HG02588 (cell line): Measurements from ENCODE around the gene B9D1.

Source experiments
- ATAC-seq: cut with Tn5 transposase; IDR thresholded peaks from one replicate; pipeline ENCODE4 v1.9.1; 2021; ENCODE audit warnings: mild to moderate bottlenecking, moderate library complexity; ENCODE audit not compliant: unreplicated experiment

The B9D1 gene

GRCh38 chr17:19377602-19378415 lies 15.3 kb upstream of the B9D1 start:
- ATAC-seq, result peak; percentile 91

DNA sequence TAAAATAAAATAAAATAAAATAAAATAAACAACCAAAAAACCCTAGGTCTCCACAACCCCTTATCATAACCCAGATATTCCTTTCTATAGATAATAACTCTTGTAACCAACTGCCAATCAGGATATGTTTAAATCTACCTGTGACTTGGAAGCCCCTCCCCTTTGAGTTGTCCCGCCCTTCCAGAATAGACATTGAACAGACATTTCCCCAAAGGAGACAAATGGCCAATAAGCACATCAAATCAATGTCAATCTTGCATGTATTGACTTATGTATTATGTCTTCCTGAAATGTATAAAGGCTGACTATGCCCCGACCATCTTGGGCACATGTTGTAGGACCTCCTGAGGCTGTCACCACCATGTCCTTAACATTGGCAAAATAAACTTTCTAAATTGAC lies 14.3 kb upstream of the B9D1 start:
- ATAC-seq, result no peak

DNA sequence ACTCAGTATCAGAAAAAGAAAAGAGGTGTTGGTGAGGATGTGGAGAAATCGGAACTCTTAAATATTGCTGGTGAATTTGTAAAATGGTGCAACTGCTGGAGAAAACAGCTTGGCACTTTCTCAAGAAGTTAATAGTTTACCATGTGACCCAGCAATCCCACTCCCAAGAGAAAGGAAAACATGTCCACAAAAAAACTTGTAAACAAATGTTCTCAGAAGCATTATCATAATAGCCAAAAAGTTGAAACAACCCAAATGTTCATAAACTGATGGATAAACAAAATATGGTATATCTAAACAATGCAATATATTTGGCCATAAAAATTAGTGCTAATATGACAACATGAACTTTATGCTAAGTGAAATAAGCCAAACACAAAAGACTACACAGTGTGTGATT lies 13.2 kb upstream of the B9D1 start:
- ATAC-seq, result no peak

- ATAC-seq, result no peak
Measured at GRCh38 chr17:19374136-19374535, 11.6 kb upstream of the B9D1 start.

GRCh38 chr17:19372866-19373504 lies 10.5 kb upstream of the B9D1 start:
- ATAC-seq, result no peak

DNA sequence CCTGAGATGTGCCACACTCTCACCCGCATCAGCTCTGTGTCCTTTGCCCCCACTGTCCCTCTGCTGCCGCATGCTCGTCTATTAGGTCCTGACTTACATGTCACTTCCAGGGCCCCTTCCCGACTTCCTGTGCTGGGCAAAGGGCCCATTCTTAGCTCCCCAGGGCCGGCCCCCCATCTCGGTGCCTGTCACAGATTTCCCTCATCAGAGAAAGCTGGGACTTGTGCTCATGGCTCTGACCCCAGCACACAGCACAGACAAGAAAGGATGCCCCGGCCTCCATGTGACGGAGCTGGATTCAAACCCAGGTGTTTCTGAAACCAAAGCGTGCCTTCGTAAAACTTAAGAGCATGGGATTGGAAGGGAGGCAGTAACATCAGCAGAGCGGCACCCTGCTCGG lies 9.9 kb upstream of the B9D1 start:
- no peak for ATAC-seq

DNA sequence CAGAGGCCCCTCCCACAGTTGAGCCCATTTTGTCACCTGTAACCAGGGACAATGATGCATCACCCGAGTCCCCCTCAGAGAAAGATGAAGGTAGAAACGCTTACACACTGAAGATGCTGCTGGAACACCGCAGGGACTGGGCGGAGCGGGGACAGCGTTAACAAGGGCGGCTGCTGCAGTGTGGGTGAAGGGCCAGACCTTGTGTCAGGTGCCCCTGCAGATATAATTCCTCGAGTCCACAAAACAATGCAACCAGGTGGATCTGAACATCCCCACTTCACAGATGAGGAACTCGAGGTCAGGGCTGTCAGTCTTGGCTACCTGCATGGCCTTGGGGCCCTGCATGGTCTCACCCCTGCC lies 9.5 kb upstream of the B9D1 start:
- no peak for ATAC-seq

- ATAC-seq, result no peak
Measured at GRCh38 chr17:19371259-19372010, 8.9 kb upstream of the B9D1 start.

GRCh38 chr17:19370493-19370960 lies 8.0 kb upstream of the B9D1 start:
- ATAC-seq, result peak; percentile 57

DNA sequence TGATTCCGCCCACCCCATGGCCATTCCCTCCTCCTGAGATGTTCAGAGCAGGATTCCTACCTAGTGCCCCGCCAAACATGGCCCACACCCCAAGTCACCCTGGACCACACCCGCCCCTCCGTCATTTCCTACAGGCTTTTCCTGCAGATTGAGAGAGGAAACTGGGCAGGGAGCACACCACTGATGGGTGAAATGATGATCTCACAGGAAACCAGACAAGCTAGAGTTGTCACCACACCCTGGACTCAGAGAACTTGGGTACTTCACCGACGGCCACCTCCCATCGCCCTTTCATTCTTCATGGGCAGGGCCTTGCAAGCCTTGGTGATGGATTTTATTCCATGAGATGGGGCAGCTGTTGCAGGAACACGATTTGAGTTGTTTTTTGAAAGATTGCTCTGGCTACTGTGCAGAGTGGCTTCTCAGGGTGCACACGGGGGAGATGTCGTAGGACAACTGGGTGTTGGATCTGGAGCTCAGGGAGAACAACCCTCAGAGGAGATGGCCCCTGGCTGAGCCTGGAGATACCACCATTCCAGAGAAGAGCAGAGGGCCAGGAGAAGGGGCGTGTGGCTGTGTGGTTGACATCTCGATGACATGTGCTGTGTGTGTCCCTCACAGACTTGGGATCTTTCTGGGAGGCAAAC lies 7.4 kb upstream of the B9D1 start:
- peak; percentile 15 for ATAC-seq

- no peak for ATAC-seq
Measured at GRCh38 chr17:19369107-19369778, 6.7 kb upstream of the B9D1 start.

DNA sequence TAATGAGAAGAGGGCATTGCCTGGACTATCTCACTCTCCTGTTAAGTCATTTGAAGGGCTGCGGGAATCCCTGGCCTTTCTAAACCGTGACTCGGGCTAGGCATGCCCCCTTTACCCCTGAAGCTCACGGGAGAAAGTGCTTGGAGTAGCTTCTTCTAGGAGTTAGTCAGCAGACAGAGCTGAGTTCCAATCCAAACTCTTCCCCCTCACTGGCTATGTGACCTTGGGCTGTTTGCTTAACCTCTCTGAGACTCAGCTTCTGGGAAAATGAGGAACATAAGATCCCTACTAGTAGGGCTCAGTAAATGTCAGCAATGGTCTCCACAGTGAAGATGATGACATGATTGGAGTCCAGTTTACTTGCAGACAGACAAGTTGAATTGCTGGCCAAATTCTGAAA lies 5.7 kb upstream of the B9D1 start:
- ATAC-seq, result no peak

- no peak for ATAC-seq
Measured at GRCh38 chr17:19366637-19366972, 4.1 kb upstream of the B9D1 start.

DNA sequence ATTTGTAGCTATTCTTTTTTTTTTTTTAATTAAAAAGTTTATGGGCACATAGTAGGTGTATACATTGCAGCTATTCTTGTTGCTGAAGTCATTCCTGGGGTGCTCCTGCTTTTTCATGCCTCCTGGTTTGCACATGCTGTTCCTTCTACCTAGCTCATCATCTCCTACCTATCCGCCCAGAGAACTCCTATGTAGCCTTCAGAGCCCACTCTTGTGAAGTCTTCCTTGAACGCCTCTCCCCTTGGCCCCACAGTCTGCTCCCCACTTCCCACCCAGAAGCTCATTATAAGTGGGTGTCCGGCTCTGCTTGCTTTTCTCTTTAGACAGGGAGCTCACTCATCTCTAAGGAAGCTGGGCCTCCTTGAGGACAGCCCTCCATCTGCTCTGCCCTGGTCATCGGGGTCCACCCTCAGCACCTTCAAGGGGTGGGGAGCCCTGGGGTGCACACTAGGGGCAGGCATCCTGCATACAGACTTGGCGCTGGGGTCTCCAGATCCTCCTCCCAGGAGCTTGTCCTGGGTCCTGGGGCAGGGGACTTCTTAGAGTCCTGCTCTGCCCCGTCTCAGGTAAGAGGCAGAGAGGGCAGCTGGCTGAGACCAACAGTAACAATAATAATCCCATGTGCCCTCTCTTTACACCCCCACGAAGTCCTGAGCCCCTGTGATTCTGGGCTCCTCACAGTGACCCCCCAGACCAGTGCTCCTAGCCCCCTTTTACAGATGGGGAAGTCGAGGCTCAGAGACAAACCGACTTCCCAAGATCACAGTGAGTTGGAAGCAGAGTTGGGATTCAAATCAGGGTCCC lies 3.5 kb upstream of the B9D1 start:
- no peak for ATAC-seq

DNA sequence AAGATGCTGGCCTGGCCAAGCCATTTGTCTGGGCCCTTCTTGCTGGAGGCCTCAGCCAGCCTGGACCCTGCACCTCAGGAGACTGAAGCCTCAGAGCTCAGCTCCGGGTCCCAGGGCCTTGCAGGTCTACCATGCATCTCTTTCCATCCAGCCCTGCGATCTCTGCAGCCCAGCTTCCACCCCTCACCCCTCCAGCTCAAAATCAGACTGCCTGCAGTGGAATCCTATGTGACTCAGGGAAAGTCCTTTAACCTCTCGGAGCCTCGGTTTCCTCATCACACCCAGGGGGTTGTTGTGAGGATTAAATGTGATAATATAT lies 2.9 kb upstream of the B9D1 start:
- ATAC-seq, result no peak

GRCh38 chr17:19364699-19365498 lies 2.4 kb upstream of the B9D1 start:
- ATAC-seq, result no peak

DNA sequence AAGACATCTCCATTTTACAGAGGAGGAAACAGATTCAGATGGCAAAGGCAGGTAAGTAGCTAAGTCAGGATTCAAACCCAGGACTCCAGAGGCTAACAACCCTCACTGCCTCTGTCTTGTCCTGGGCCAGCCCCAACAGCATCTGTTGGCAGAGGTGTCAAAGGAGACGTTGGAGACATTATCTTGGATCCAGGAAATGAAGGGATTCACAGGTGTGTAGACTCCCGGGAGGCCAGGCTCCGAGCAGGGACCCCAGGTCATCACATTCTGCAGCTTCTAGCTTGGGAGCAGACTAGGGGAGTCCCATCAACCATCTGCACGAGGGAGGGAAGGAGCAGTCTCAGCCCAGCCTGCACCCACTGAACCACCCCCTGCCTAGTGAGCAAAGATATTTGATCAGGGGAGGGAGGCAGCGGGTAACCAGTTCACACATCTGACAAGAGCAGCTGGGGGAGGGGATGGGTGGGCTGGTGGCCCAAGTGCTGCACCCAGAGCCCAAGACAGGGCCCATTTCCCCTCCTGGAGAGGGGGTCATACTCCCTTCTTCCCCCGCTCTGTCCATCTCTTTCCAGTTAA lies 1.0 kb upstream of the B9D1 start:
- ATAC-seq, result no peak

GRCh38 chr17:19363114-19363438 lies 553 bp upstream of the B9D1 start:
- no peak for ATAC-seq

DNA sequence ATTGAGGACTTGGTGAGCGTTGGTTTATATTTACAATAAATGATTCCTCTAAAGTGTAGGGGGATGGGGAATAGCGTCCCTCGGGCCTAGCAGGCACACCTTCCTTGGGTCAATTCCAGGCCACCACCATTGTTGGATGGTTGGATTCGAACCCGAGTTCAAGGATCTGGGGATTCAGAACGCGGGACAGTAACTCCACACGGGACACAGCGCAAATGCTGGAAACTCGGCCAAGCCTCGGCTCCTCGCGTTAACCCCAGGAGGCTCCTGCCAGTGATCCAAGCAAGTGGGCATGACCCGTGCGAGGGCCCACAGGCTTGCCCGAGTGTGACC lies 613 bp downstream of the B9D1 start:
- no peak for ATAC-seq
